Cardiac septum (tissue), 1 donor: Measurements from ENCODE around the gene RUNX1. TPM values are rescaled to one million over a fixed set of nuclear protein-coding genes. Genes with fewer than 3 reads are reported as not detected.

Source experiments
- DNase-seq: peaks from one replicate; pipeline ENCODE4 v3.0.0-alpha.2; 2020; ENCODE audit warnings: low spot score
- intact Hi-C: fragments of 100-400 bp; cut with DNase I; formaldehyde crosslinking; loops from one replicate; pipeline ENCODE4 v1.14.0; 2022
- total RNA-seq: library from RNA; stranded (reverse); fragmentation: NEBNext Ultra II Directional; extraction: Animal tissue kit (Norgen Biotek cat#: 25700); gene quantifications from one replicate; pipeline ENCODE4 v1.2.1, GENCODE V29; 2021
- donor health status: DM: no; HTN: no; CAD: no.

The RUNX1 gene
- total RNA-seq, 1 donor from 2014 or later, result 21.6 TPM

- intact Hi-C loops, result no loop called here
- DNase-seq, result no peak
Observed at GRCh38 chr21:34857122-34857713, 191.9 kb downstream of the RUNX1 start.

DNA sequence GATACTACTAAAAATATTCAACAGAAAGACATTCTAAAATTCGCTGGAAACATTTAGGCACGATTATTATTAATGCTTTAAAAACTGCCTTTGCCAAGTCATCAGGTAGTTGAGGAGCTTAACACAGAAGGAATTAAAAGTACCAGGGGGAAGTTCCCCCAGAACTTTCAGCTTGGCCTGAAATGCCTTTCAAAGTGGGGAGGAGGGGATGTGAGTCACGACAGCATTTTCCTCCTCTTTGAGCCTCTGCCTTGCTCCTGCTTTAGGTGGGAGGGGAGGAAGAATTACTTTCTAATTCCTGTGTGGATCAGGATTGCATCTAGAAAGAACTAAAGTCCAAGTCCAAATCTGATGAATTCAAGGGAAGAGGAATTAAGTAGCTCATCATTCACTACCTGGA is 196.7 kb downstream of the RUNX1 start:
- intact Hi-C loops, result no loop called here

DNA sequence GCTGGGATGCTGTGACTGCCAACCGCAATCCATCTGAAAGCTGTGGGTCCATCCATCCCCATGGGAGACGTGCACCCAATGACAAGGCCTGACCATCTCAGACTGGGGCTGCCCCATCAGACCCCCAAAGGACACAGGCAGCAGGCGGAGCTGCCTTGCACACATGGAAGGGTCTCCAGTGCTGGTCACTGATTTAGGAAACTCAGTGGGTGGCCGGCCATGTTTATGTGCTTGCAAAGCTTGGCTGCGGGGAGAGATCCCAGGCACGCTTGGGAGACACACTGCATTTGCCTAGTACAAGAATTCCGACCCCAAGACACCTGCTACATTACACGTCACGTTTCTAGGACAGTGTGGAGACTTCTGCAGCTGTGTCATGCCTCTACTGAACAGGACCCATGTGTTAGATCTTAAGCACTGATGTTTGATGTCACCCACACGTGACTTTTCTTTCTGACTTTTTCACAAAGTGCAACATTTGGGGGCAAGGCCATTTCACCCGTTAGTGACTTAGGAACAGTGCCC is 198.9 kb downstream of the RUNX1 start:
- no peak for DNase-seq
- intact Hi-C loops, result no loop called here

More for the DNA sequence above, 196.7 kb downstream of the RUNX1 start:
- DNase-seq, result no peak

GRCh38 chr21:34846601-34847112 is 202.4 kb downstream of the RUNX1 start:
- no peak for DNase-seq
- intact Hi-C loops, result no loop called here

DNA sequence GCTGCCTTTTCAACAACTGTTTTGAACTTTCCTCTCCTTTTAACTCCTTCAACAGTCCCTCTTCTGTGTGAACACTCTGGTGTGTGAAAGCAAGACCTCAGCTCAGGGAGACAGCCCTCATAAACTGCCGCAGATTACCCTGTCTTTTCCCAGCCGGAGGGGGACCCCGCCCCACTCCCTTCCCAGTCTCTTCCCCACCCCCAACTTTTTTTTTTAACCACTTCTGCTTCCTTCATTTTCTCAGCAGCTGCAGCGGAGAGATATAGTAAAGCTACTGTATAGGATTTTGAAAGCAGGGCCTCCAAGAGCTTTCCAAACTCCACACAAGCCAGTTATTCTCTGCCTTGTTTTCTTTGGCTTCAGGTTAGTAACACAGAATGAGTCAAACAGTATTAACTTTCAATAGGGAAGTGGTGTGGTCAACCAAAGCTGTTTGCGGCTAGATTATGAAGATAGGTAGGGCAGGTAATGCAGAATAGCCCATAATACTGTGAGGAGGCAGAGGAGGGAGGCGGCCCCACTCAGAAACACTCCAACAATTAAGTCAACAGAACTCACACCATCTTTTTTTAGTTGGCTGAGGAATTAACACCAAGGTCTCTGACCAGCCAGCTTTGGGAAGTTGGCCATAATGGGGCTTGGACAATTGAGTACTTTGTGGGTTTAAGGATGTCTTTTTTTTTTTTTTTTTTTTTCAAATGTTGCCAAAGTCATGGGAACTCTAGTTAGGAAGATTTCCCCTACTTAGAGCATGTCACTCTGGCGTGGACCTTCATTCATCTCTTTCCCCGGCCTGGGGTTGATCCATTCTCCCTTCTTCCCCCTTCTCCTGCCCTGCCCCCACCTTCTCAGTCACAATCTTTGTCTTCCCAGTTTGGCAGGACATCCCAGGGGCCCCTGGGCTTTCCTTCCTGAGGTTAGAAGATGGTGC is 203.3 kb downstream of the RUNX1 start:
- intact Hi-C loops, result no loop called here
- no peak for DNase-seq

- intact Hi-C loops, result no loop called here
- no peak for DNase-seq
Observed at GRCh38 chr21:34844924-34845238, 204.2 kb downstream of the RUNX1 start.

GRCh38 chr21:34844013-34844923 is 204.8 kb downstream of the RUNX1 start:
- intact Hi-C loops, result no loop called here
- DNase-seq, result no peak

- intact Hi-C loops, result no loop called here
- DNase-seq, result no peak
Observed at GRCh38 chr21:34843562-34843961, 205.5 kb downstream of the RUNX1 start.

GRCh38 chr21:34841154-34841553 is 207.9 kb downstream of the RUNX1 start:
- intact Hi-C loops, result no loop called here
- DNase-seq, result no peak

DNA sequence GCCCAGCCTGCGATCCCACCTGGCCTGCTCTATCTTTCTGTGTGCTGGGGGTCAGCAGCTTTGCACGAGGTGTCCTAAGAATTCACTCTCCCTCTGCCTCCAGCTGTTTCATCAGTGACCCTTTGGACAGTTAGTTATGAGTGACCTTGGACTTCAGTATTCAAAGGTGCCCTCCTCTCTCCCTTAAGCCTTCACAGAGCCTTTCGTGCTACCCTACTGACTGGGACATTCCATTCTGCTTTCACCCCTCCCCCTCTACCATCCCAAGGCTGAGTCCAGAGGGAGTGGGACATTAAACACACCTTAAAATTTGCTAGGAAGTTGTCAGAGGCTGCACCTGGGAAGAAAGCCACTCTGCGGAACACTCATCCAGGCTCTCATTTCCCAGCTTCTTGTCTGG is 208.4 kb downstream of the RUNX1 start:
- DNase-seq, result no peak
- intact Hi-C loops, result no loop called here

DNA sequence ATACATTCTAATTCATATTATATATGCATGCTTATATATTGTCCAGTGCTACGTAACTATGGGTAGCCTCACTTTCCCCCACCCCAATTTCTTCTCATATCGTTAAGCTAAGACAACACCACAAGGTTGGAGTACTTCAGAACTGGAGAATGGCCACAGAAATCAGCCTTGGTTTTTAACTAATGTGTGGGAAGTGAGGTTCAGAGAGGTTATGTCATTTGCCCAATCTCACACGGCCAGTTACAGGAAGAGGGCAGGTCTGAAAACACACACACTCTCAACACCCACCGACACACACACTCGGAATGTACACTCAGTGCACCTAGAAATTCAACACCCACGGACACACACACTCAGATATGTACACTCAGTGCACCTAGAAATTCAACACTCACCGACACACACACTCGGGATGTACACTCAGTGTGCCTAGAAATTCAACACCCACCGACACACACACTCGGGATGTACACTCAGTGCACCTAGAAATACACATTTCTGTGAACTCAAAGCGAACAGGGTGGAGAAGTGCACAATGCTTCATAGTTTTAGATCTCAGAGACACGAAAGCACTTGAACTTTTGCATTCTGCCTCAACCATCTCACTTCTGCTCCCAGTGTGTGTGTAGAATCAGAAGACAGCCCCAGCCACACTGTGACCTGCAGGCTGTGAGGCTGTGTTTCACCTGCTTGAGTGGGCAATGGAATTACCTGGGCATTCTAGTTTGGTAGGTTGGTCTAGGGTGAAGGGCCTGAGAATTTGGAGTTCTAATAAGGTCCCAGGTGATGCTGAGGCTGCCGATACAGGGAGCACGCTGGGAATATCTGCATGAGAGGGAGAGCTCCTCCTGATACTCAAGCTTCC is 209.9 kb downstream of the RUNX1 start:
- intact Hi-C loops, result no loop called here
- DNase-seq, result no peak

DNA sequence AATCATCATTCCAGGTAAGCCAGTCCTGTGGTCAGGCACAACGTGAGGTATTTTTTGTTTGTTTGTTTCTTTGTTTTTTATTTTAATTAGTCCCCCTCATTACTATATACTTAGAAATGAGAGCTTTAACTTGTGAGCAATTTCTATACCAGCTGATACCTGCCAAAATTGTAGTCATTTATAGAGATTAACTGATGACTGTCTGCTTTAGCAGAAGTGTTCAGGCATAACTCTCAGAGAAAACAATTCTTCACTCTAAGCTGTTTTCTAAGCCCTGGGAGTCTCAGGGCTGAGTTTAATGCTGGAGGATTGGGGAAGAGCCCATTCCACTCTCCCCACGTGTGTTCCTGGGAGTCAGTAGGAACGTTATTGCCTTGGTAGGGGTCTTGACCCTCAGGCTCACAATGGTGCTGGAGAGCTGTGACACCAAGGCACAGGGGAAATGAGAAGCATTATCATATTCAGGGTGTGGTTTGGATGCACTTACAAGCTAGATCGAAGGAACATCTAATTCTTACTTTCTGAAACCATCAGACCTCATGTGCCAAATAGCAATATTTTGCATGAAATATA is 212.1 kb downstream of the RUNX1 start:
- intact Hi-C loops, result no loop called here
- DNase-seq, result no peak

- intact Hi-C loops, result no loop called here
- no peak for DNase-seq
Observed at GRCh38 chr21:34836103-34836932, 212.8 kb downstream of the RUNX1 start.

DNA sequence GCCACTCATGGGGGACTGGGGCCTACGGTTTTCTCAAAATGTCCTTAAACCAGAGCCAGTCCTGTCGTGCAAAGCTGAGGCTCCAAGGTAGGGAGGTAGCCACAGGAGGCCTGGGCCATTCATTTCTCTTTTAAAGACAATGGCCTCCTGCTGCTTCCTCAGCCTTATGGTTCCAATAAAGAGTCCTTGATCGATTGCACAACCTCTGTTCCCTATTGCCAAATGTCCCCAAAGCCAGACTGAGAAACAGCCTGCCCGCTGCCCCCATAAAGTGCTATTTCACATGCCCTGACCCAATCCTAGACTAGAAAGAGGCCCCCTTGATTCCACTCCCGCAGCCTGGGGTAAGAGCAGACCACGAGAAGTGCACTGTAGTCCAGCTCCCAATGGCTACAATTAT is 213.6 kb downstream of the RUNX1 start:
- no peak for DNase-seq

GRCh38 chr21:34834852-34835501 is 214.1 kb downstream of the RUNX1 start:
- no peak for DNase-seq
- intact Hi-C loops, result no loop called here

More for the DNA sequence above, 213.6 kb downstream of the RUNX1 start:
- intact Hi-C loops, result no loop called here

DNA sequence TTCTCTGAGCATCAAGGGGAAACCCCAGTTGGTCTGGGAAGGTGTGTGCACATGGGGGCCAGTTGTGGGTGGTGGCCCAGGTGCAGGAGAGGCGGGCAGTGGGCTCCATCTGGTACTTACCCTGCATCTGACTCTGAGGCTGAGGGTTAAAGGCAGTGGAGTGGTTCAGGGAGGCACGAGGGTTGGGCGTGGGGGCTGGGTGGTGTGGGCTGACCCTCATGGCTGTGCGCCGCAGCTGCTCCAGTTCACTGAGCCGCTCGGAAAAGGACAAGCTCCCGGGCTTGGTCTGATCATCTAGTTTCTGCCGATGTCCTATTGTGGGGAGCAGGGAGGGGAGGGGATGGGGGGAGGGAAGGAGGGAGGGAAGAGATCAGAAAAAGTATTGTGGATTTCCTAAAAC is 214.8 kb downstream of the RUNX1 start:
- DNase-seq, result no peak
- intact Hi-C loops, result no loop called here

DNA sequence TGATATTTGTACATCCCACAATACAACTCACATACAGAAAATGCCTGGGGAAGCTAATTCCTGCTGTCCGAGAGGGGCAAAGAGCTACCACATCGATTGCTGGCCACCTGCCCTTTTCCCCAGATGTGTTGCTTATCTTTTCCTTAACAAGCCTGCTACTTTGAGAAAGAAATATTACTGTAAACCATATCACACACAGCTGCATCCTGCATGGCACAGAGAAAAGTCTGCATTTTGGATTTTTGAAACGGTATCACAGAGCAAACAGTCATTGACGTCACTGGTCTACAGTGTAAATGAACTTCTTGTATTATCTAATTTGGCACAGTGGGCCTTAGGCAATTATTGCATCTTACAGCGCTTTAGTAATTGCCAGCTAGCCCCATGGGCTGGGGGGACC is 215.6 kb downstream of the RUNX1 start:
- DNase-seq, result no peak
- intact Hi-C loops, result no loop called here
